GM12878 (cell line): ENCODE results near the gene RAP1GAP2. TPM values are rescaled to one million over a fixed set of nuclear protein-coding genes. Genes with fewer than 3 reads are reported as not detected.

Experiments
- ATAC-seq: fragments of 200-7000 bp; cut with Tn5 transposase; 3 replicates; pipeline ENCODE4 v1.9.1; 2020; ENCODE audit warnings: mild to moderate bottlenecking, moderate library complexity
- BruUV-seq: library from RNA; stranded (reverse); fragments of 400-500 nt; replicated peaks from 2 replicates; lab custom pipeline; 2021; lab: Mats Ljungman, UMichigan
- CTCF ChIA-PET: fragments of 300-600 bp; sonication (Branson Sonifier 250); formaldehyde crosslinking; extraction: SDS; loops from one replicate; lab custom pipeline; 2021; ENCODE audit warnings: inconsistent platforms; lab: Yijun Ruan, JAX
- POLR2A ChIA-PET: fragments of 350-600 bp; formaldehyde crosslinking; extraction: SDS; loops from one replicate; lab custom pipeline; 2021; ENCODE audit warnings: inconsistent platforms; lab: Charles Lee
- RAD21 ChIA-PET: fragments of 300-600 bp; sonication (Branson Sonifier 250); formaldehyde crosslinking; loops from one replicate; lab custom pipeline; 2023; ENCODE audit warnings: antibody characterized with exemption; ENCODE audit not compliant: unreplicated experiment; lab: Charles Lee
- SMC1A ChIA-PET: fragments of 300-600 bp; sonication (Branson Sonifier 250); formaldehyde crosslinking; loops from one replicate; lab custom pipeline; 2023; ENCODE audit not compliant: unreplicated experiment, uncharacterized antibody; lab: Charles Lee
- DNase-seq: peaks from one replicate; pipeline ENCODE4 v3.0.0-alpha.2; 2011; ENCODE audit warnings: low read depth, low spot score
- FAIRE-seq: peaks from 3 replicates; lab custom pipeline; 2011; peaks lifted over from hg19 to GRCh38; lab: Jason Lieb, UNC
- H2AFZ ChIP-seq: 2 replicates; pipeline ENCODE4 v1.6.0; 2011; ENCODE audit warnings: low read depth, low read length, control low read depth; ENCODE audit not compliant: control insufficient read depth
- H3K27ac ChIP-seq: 2 replicates; pipeline ENCODE4 v1.5.1; 2011; ENCODE audit warnings: control low read depth; ENCODE audit not compliant: control insufficient read depth, insufficient read depth
- H3K27me3 ChIP-seq, 2 experiments: replicated peaks in 1 of 2; 2 replicates each; pipeline versions ENCODE4 v1.6.0 to v1.6.1; 2011; ENCODE audit warnings: low read length in 1 of 2; ENCODE audit not compliant: control insufficient read depth in 2 of 2, insufficient read depth in 2 of 2
- H3K36me3 ChIP-seq, 2 experiments: 2 replicates each; pipeline ENCODE4 v1.5.1; 2011; ENCODE audit warnings: low read length in 1 of 2; ENCODE audit not compliant: control insufficient read depth in 2 of 2, insufficient read depth in 2 of 2
- H3K4me1 ChIP-seq: 2 replicates; pipeline ENCODE4 v1.6.1; 2011; ENCODE audit warnings: mild to moderate bottlenecking, low read length, moderate library complexity, mixed read lengths; ENCODE audit not compliant: control insufficient read depth, insufficient read depth
- H3K4me2 ChIP-seq: 2 replicates; pipeline ENCODE4 v1.6.0; 2011; ENCODE audit warnings: control low read depth; ENCODE audit not compliant: control insufficient read depth, insufficient read depth
- H3K4me3 ChIP-seq: fragments of 200-600 bp; sonication (generic); 2 replicates; pipeline ENCODE4 v1.5.1; 2016
- H3K79me2 ChIP-seq: 2 replicates; pipeline ENCODE4 v1.6.0; 2011; ENCODE audit warnings: low read length; ENCODE audit not compliant: control insufficient read depth, insufficient read depth
- H3K9ac ChIP-seq: 2 replicates; pipeline ENCODE4 v1.8.0; 2011; ENCODE audit warnings: low read length, control low read depth, mixed read lengths; ENCODE audit not compliant: control insufficient read depth, insufficient read depth
- H3K9me3 ChIP-seq: replicated peaks from 3 replicates; pipeline ENCODE4 v1.5.1; 2011; ENCODE audit warnings: mild to moderate bottlenecking, low read length; ENCODE audit not compliant: control insufficient read depth, insufficient read depth
- H4K20me1 ChIP-seq: 2 replicates; pipeline ENCODE4 v1.6.0; 2011; ENCODE audit not compliant: control insufficient read depth, insufficient read depth
- ATF2 ChIP-seq: IDR thresholded peaks from 2 replicates; pipeline ENCODE4 v1.6.1; 2012; ENCODE audit warnings: low read length, inconsistent platforms
- ATF3 ChIP-seq: IDR thresholded peaks from 2 replicates; pipeline ENCODE4 v1.6.1; 2011; ENCODE audit warnings: low read depth, mild to moderate bottlenecking, low read length, moderate library complexity, borderline replicate concordance; ENCODE audit errors: extremely low read depth
- CHD4 ChIP-seq: fragments of 200-600 bp; sonication (generic); IDR thresholded peaks from 2 replicates; pipeline ENCODE4 v1.6.1; 2016; ENCODE audit warnings: mild to moderate bottlenecking
- CREM ChIP-seq: IDR thresholded peaks from 2 replicates; pipeline ENCODE4 v1.6.1; 2014; ENCODE audit warnings: antibody characterized with exemption, low read depth
- ESRRA ChIP-seq: IDR thresholded peaks from 2 replicates; pipeline ENCODE4 v1.6.1; 2012; ENCODE audit warnings: mild to moderate bottlenecking, low read length, improper control_type of control experiment
- IRF4 ChIP-seq: IDR thresholded peaks from 2 replicates; pipeline ENCODE4 v1.6.1; 2011; ENCODE audit warnings: low read depth, low read length
- JUNB ChIP-seq: IDR thresholded peaks from 2 replicates; pipeline ENCODE4 v1.6.1; 2016; ENCODE audit warnings: antibody characterized with exemption, mild to moderate bottlenecking
- MAX ChIP-seq: IDR thresholded peaks from 2 replicates; pipeline ENCODE4 v1.6.1; 2012; ENCODE audit warnings: low read depth, low read length, improper control_type of control experiment
- NR2C1 ChIP-seq: fragments of 450-650 bp; IDR thresholded peaks from 2 replicates; pipeline ENCODE4 v1.6.1; 2017; ENCODE audit warnings: antibody characterized with exemption, mild to moderate bottlenecking, moderate library complexity
- PML ChIP-seq: IDR thresholded peaks from 2 replicates; pipeline ENCODE4 v1.6.1; 2012; ENCODE audit warnings: low read length, inconsistent platforms
- RAD21 ChIP-seq: IDR thresholded peaks from 2 replicates; pipeline ENCODE4 v1.6.1; 2011; ENCODE audit warnings: mild to moderate bottlenecking, low read depth, low read length, moderate library complexity; ENCODE audit not compliant: insufficient read depth
- RCOR1 ChIP-seq: conservative IDR thresholded peaks from 2 replicates; pipeline ENCODE4 v1.6.1; 2012; ENCODE audit warnings: low read depth, low read length, improper control_type of control experiment
- RELA ChIP-seq: fragments of 450-650 bp; IDR thresholded peaks from 2 replicates; pipeline ENCODE4 v1.8.0; 2014; ENCODE audit warnings: borderline replicate concordance; ENCODE audit not compliant: partially characterized antibody
- SRF ChIP-seq, 2 experiments: IDR thresholded peaks; 2 replicates each; pipeline ENCODE4 v1.6.1; 2011; ENCODE audit warnings: low read depth in 2 of 2, low read length in 2 of 2, mild to moderate bottlenecking in 1 of 2, moderate library complexity in 1 of 2
- STAT1 ChIP-seq: fragments of 450-650 bp; conservative IDR thresholded peaks from 2 replicates; pipeline ENCODE4 v1.6.1; 2014; ENCODE audit warnings: antibody characterized with exemption, mild to moderate bottlenecking
- TBL1XR1 ChIP-seq: IDR thresholded peaks from 2 replicates; pipeline ENCODE4 v1.6.1; 2012; ENCODE audit warnings: low read depth, low read length, improper control_type of control experiment
- TCF7 ChIP-seq: IDR thresholded peaks from 2 replicates; pipeline ENCODE4 v1.6.1; 2014; ENCODE audit warnings: antibody characterized with exemption, borderline replicate concordance
- USF2 ChIP-seq: IDR thresholded peaks from 2 replicates; pipeline ENCODE4 v1.6.1; 2011; ENCODE audit warnings: low read depth, low read length, improper control_type of control experiment, borderline replicate concordance
- ZBTB11 ChIP-seq: fragments of 450-650 bp; formaldehyde crosslinking; IDR thresholded peaks from 2 replicates; pipeline ENCODE4 v1.5.0; 2022; ENCODE audit warnings: mild to moderate bottlenecking, missing genetic modification characterization
- WGBS: methylation state at CpG from one replicate; pipeline ENCODE4 v1.1.6; 2016; ENCODE audit warnings: low lambda C conversion rate; ENCODE audit not compliant: insufficient replicate concordance, insufficient coverage; ENCODE audit errors: missing lambda C conversion rate; 5-methylcytosine and 5-hydroxymethylcytosine counted together
- in situ Hi-C: fragments of 300-500 bp; cut with MboI; formaldehyde crosslinking; loops from 9 replicates; pipeline ENCODE4 v1.14.3; 2018; ENCODE audit warnings: mixed read lengths
- intact Hi-C: fragments of 100-400 bp; cut with micrococcal nuclease; formaldehyde crosslinking; loops from one replicate; pipeline ENCODE4 v1.14.2; 2022; ENCODE audit not compliant: unreplicated experiment
- polyA plus RNA-seq, 11 experiments: library from polyadenylated mRNA; depleted of rRNA in 4 of 11; unstranded in 6 of 11; stranded (reverse) in 5 of 11; fragments of >200 nt; fragmentation: Nextera tagmentation in 4 of 11; fragmentation: Illumina TruSeq in 1 of 11; extraction: Ambion mirVana in 4 of 11; extraction: Trizol in 1 of 11; gene quantifications; 1 replicate in 1 of 11; 2 replicates in 10 of 11; pipeline versions ENCODE4 v1.2.1 to v1.2.3, GENCODE V29; 2011 to 2016; ENCODE audit warnings: inconsistent platforms in 2 of 11, missing spikeins in 2 of 11, low read depth in 1 of 11
- total RNA-seq, 4 experiments: library from RNA; depleted of rRNA in 3 of 4; stranded (reverse); fragments of >200 nt in 3 of 4; fragmentation: Illumina TruSeq in 1 of 4; extraction: Trizol in 1 of 4; gene quantifications; 2 replicates each; pipeline versions ENCODE4 v1.2.1 to v1.2.3, GENCODE V29; 2013 to 2021

RAP1GAP2 gene
- total and polyA plus RNA-seq, 10 of the 15 experiments (the other 5 are each of a cell fraction or from before 2014, with no cell fraction given): 0.03 to 0.95 (median 0.49) TPM; not detected in 2

- SMC1A ChIA-PET: no interaction called here
- intact Hi-C loops (no loop called here), in situ Hi-C loops (no loop called here)
- no peak overlapping the region for H2AFZ ChIP-seq
- TF ChIP-seq ESRRA (no peak), IRF4 (no peak), CREM (no peak), USF2 (no peak), TCF7 (no peak), RCOR1 (no peak), RELA (no peak), PML (no peak), MAX (no peak), CHD4 (no peak), STAT1 (no peak), NR2C1 (no peak), JUNB (no peak), ZBTB11 (CRISPR knock-in tag) (no peak), ATF2 (no peak), TBL1XR1 (no peak), ATF3 (no peak), RAD21 (no peak), SRF (IDR thresholded peaks at IDR 0.05; ENCODE audit: low read depth in 2 of 2, low read length in 2 of 2) (no peak)
- WGBS: 50% methylated on average over 10 of the region's 10 CpGs
- H3K4me2 ChIP-seq: no peak overlapping the region
- no peak overlapping the region for H3K9ac ChIP-seq
- no peaks in the 10 kb centered on the region for H4K20me1 ChIP-seq
- 0 out of 4 replicates have a peak, but pooled peaks cover 0 to 7% of the 10 kb centered on the region in 2 experiments for H3K27me3 ChIP-seq
- CTCF ChIA-PET: no interaction called here
- H3K27ac ChIP-seq: no peak overlapping the region
- no peaks in the 10 kb centered on the region for H3K9me3 ChIP-seq
- H3K4me3 ChIP-seq: no peak overlapping the region
- H3K79me2 ChIP-seq: no peaks in the 10 kb centered on the region
- H3K36me3 ChIP-seq: no peaks in the 10 kb centered on the region
- RAD21 ChIA-PET: no interaction called here
- POLR2A ChIA-PET: no interaction called here
- no TSS peak for BruUV-seq
- ATAC-seq: no peak
- H3K4me1 ChIP-seq: no peaks in the 10 kb centered on the region
- no peak for FAIRE-seq
- no peak for DNase-seq
Measured at GRCh38 chr17:2958706-2959222, 162.5 kb downstream of the RAP1GAP2 start.
